GM19438 (cell line): ENCODE results near the gene C3.
"Not testable (repeated sequence)": the region's sequence is repeated elsewhere in the genome, so short reads cannot be mapped to it uniquely, and the experiment has no call there.

Source experiments
- ATAC-seq: cut with Tn5 transposase; IDR thresholded peaks from one replicate; pipeline ENCODE4 v1.9.1; 2021; ENCODE audit warnings: low read depth; ENCODE audit not compliant: unreplicated experiment

Gene C3

GRCh38 chr19:6671960-6672359 is 48.5 kb downstream of the C3 start:
- no peak for ATAC-seq

GRCh38 chr19:6668691-6669090 is 51.8 kb downstream of the C3 start:
- ATAC-seq, result no peak

GRCh38 chr19:6667114-6667627 is 53.3 kb downstream of the C3 start:
- ATAC-seq, result no peak

- no peak for ATAC-seq
Measured at GRCh38 chr19:6664916-6665315, 55.5 kb downstream of the C3 start.

- no peak for ATAC-seq
Measured at GRCh38 chr19:6663236-6664201, 56.9 kb downstream of the C3 start.

GRCh38 chr19:6662702-6663101 is 57.7 kb downstream of the C3 start:
- no peak for ATAC-seq

GRCh38 chr19:6661509-6662244 is 58.8 kb downstream of the C3 start:
- not testable (repeated sequence) for ATAC-seq

GRCh38 chr19:6660930-6661329 is 59.5 kb downstream of the C3 start:
- ATAC-seq, result no peak

GRCh38 chr19:6656390-6656789 is 64.1 kb downstream of the C3 start:
- ATAC-seq, result not testable (repeated sequence)

- ATAC-seq, result no peak
Measured at GRCh38 chr19:6654347-6655310, 65.8 kb downstream of the C3 start.

GRCh38 chr19:6652805-6653094 is 67.7 kb downstream of the C3 start:
- ATAC-seq, result no peak

GRCh38 chr19:6651965-6652804 is 68.3 kb downstream of the C3 start:
- no peak for ATAC-seq

GRCh38 chr19:6649185-6649584 is 71.3 kb downstream of the C3 start:
- no peak for ATAC-seq

GRCh38 chr19:6648141-6648715 is 72.2 kb downstream of the C3 start:
- no peak for ATAC-seq

- no peak for ATAC-seq
Measured at GRCh38 chr19:6644796-6645195, 75.7 kb downstream of the C3 start.

GRCh38 chr19:6640333-6640732 is 80.1 kb downstream of the C3 start:
- ATAC-seq, result not testable (repeated sequence)

- ATAC-seq, result no peak
Measured at GRCh38 chr19:6639439-6639838, 81.0 kb downstream of the C3 start.

GRCh38 chr19:6633456-6633813 is 87.0 kb downstream of the C3 start:
- ATAC-seq, result not testable (repeated sequence)

GRCh38 chr19:6632747-6633455 is 87.5 kb downstream of the C3 start:
- not testable (repeated sequence) for ATAC-seq
